Epithelial cell of esophagus (primary cell): ENCODE data around the gene AGPAT3.

ENCODE experiments used
- DNase-seq: peaks from one replicate; pipeline ENCODE4 v3.0.0; 2010; ENCODE audit warnings: low read depth
- H3K4me3 ChIP-seq: 2 replicates; pipeline ENCODE4 v1.5.1; 2011; ENCODE audit warnings: mild to moderate bottlenecking, low read length, control low read depth
- TF ChIP-seq, protein P1 (sequence below): IDR thresholded peaks from 2 replicates; pipeline ENCODE4 v1.5.1; 2011; ENCODE audit warnings: low read depth, mild to moderate bottlenecking, low read length, control low read depth, inconsistent platforms; ENCODE audit not compliant: insufficient read depth; ENCODE audit errors: missing control alignments

AGPAT3 gene

DNA sequence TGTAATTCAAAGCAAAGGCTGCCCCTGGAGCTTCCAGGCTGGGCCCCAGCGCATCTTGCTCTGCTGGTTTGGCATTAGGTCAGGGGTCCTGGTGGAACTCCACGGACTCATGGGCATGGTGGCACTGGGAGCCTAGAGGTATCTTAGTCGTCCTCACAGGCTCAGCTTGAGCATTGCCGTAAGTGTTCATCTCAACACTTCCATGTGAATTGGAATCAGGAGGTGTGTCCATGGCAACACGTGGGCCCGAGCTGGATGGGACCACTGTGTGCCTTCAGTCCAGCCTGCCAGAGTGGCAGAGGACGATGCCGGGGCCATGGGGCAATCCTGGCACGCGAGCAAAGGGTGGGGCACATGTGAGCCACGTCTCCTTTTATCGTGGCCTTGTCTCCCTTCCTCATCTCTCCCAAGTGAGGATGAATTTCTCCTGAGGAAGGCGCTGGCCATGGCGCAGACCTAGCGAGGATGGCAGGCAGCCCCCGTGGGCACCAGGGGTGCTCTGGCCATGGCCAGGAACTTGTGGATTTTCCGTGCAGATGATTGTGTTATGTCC is 47.0 kb downstream of the AGPAT3 start:
- TF ChIP-seq, protein P1, sequence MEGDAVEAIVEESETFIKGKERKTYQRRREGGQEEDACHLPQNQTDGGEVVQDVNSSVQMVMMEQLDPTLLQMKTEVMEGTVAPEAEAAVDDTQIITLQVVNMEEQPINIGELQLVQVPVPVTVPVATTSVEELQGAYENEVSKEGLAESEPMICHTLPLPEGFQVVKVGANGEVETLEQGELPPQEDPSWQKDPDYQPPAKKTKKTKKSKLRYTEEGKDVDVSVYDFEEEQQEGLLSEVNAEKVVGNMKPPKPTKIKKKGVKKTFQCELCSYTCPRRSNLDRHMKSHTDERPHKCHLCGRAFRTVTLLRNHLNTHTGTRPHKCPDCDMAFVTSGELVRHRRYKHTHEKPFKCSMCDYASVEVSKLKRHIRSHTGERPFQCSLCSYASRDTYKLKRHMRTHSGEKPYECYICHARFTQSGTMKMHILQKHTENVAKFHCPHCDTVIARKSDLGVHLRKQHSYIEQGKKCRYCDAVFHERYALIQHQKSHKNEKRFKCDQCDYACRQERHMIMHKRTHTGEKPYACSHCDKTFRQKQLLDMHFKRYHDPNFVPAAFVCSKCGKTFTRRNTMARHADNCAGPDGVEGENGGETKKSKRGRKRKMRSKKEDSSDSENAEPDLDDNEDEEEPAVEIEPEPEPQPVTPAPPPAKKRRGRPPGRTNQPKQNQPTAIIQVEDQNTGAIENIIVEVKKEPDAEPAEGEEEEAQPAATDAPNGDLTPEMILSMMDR: no peak
- no peak for DNase-seq
- H3K4me3 ChIP-seq: no peak overlapping the region

DNA sequence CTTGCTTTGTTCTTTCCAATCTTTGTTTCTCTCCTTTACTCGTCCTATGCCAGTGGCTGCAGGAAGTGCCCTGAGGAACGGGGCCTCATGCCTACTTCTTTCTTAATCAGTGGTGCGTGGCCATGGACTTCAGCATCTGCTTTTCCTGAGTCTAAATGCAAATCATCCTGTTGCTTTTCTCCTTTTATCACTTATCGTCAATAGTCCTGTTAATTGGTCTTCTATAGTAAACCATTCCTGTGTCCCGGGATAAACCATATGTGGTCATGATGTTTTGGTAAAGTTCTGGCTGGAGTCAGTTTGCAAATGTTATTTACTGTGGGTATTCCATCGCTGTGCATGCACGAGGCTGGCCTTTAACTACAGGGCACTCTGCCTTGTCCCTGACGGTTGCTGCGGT is 47.5 kb downstream of the AGPAT3 start:
- TF ChIP-seq, protein P1: no peak
- no peak for DNase-seq
- no peak overlapping the region for H3K4me3 ChIP-seq

GRCh38 chr21:43912910-43913309 is 47.9 kb downstream of the AGPAT3 start:
- DNase-seq: no peak
- H3K4me3 ChIP-seq: no peak overlapping the region
- TF ChIP-seq, protein P1: no peak

- TF ChIP-seq, protein P1: no peak
- no peak overlapping the region for H3K4me3 ChIP-seq
- no peak for DNase-seq
These were observed 48.9 kb downstream of the AGPAT3 start for GRCh38 chr21:43913928-43914327.

GRCh38 chr21:43916076-43916475 is 51.1 kb downstream of the AGPAT3 start:
- TF ChIP-seq, protein P1: no peak
- DNase-seq: no peak
- H3K4me3 ChIP-seq: no peak overlapping the region

DNA sequence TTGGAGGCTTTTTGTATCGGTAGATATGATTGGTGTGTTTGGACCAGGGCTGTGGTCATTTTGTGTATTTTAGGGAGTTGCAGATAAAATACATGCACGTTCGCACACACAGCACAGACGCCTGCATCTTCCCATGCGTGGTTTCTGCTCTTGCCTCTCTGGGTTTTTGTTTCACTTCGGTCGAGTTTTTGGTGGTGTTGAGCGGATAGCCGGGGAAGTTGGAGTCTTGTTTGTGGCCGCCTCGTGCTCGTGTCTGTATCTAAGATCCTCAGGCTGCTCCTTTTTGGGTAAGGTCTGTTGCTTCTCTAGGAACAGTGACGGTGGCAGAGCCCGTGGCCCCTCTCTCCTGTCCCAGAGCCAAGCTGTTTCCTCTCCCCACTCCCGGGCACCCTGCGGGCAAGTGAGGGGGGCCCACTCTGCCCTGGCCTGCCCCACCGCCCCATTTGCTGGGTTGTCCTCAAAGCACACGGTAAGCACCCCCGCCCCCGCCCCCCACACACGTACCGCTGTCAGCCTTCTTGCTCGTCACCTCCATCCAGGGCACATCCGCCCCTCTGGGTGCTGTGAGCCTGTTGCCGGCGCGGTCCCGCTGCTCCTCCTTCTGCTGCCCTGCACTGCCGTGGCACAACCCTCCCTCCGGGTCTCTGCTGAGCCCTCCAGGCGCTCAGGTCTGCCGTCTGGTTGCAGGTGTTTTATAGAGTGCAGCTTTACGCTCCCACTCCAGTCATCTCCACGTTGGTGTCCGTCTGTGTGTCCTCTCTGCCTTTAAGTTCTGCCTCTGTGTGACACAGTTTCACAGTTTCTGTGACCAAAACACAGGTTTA is 51.9 kb downstream of the AGPAT3 start:
- TF ChIP-seq, protein P1: no peak
- DNase-seq: no peak
- H3K4me3 ChIP-seq: peak overlapping the region; percentile 3
